Ishikawa (cell line): Measurements from ENCODE around the gene PGAP6.

Experiments used
- CEBPB ChIP-seq: IDR thresholded peaks from 2 replicates; pipeline ENCODE4 v1.6.1; 2012
- CREB1 ChIP-seq: IDR thresholded peaks from 2 replicates; pipeline ENCODE4 v1.6.1; 2012; ENCODE audit warnings: low read depth
- EGR1 ChIP-seq: IDR thresholded peaks from 2 replicates; pipeline ENCODE4 v1.6.1; 2012
- EP300 ChIP-seq: IDR thresholded peaks from 2 replicates; pipeline ENCODE4 v1.6.1; 2012; ENCODE audit warnings: borderline replicate concordance
- FOXM1 ChIP-seq: IDR thresholded peaks from 2 replicates; pipeline ENCODE4 v1.6.1; 2012; ENCODE audit warnings: low read depth, borderline replicate concordance
- RAD21 ChIP-seq: IDR thresholded peaks from 2 replicates; pipeline ENCODE4 v1.6.1; 2012; ENCODE audit warnings: low read depth
- TAF1 ChIP-seq: IDR thresholded peaks from 2 replicates; pipeline ENCODE4 v1.6.1; 2012; ENCODE audit warnings: low read depth, mild to moderate bottlenecking
- TCF12 ChIP-seq: IDR thresholded peaks from 2 replicates; pipeline ENCODE4 v1.6.1; 2012; ENCODE audit warnings: low read depth
- TEAD4 ChIP-seq: IDR thresholded peaks from 2 replicates; pipeline ENCODE4 v1.6.1; 2012
- YY1 ChIP-seq: IDR thresholded peaks from 2 replicates; pipeline ENCODE4 v1.6.1; 2012; ENCODE audit warnings: low read depth
- TF ChIP-seq, protein P1 (sequence below): IDR thresholded peaks from 2 replicates; pipeline ENCODE4 v1.6.1; 2012; ENCODE audit warnings: low read depth, mild to moderate bottlenecking
- TF ChIP-seq, protein P2 (sequence below): IDR thresholded peaks from 2 replicates; pipeline ENCODE4 v1.6.1; 2012
- TF ChIP-seq, protein P3 (sequence below): IDR thresholded peaks from 2 replicates; pipeline ENCODE4 v1.6.1; 2012

DNA sequence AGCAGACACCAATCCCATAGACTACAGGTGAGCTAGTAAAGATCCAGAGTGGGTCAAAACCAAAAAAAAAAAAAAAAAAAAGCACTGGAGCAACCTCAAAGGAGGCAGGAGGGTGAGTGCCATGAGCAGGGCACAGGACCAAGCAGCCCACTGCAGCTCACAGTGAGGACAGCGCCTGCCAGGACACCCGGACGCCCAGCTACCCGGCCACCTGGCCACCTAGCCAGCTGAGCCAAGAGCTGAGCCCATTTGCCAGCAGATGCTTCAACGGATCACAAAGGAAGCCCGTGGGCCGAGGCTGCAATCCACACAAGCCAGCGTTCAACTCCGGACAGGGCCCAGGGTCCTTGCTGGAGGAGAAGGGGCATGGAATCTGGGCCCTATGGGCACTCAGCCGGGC is 44.3 kb downstream of the PGAP6 start:
- TF ChIP-seq CEBPB (no peak), FOXM1 (no peak), YY1 (no peak), RAD21 (no peak), EP300 (no peak), TEAD4 (no peak), EGR1 (no peak), TAF1 (no peak), CREB1 (no peak), TCF12 (no peak)
- TF ChIP-seq, protein P1, sequence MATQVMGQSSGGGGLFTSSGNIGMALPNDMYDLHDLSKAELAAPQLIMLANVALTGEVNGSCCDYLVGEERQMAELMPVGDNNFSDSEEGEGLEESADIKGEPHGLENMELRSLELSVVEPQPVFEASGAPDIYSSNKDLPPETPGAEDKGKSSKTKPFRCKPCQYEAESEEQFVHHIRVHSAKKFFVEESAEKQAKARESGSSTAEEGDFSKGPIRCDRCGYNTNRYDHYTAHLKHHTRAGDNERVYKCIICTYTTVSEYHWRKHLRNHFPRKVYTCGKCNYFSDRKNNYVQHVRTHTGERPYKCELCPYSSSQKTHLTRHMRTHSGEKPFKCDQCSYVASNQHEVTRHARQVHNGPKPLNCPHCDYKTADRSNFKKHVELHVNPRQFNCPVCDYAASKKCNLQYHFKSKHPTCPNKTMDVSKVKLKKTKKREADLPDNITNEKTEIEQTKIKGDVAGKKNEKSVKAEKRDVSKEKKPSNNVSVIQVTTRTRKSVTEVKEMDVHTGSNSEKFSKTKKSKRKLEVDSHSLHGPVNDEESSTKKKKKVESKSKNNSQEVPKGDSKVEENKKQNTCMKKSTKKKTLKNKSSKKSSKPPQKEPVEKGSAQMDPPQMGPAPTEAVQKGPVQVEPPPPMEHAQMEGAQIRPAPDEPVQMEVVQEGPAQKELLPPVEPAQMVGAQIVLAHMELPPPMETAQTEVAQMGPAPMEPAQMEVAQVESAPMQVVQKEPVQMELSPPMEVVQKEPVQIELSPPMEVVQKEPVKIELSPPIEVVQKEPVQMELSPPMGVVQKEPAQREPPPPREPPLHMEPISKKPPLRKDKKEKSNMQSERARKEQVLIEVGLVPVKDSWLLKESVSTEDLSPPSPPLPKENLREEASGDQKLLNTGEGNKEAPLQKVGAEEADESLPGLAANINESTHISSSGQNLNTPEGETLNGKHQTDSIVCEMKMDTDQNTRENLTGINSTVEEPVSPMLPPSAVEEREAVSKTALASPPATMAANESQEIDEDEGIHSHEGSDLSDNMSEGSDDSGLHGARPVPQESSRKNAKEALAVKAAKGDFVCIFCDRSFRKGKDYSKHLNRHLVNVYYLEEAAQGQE = no peak
- TF ChIP-seq, protein P2, sequence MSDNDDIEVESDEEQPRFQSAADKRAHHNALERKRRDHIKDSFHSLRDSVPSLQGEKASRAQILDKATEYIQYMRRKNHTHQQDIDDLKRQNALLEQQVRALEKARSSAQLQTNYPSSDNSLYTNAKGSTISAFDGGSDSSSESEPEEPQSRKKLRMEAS = no peak
- TF ChIP-seq, protein P3, sequence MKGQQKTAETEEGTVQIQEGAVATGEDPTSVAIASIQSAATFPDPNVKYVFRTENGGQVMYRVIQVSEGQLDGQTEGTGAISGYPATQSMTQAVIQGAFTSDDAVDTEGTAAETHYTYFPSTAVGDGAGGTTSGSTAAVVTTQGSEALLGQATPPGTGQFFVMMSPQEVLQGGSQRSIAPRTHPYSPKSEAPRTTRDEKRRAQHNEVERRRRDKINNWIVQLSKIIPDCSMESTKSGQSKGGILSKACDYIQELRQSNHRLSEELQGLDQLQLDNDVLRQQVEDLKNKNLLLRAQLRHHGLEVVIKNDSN = no peak
